Astrocyte (in vitro differentiated cells and primary cell): ENCODE results near the gene SLC25A48. TPM values are rescaled to one million over a fixed set of nuclear protein-coding genes. Genes with fewer than 3 reads are reported as not detected.

Experiments used
- DNase-seq: peaks from one replicate; pipeline ENCODE4 v3.0.0-alpha.2; 2010; ENCODE audit warnings: low read depth
- FAIRE-seq: peaks from 2 replicates; lab custom pipeline; 2011; peaks lifted over from hg19 to GRCh38; lab: Jason Lieb, UNC
- H2AFZ ChIP-seq: 2 replicates; pipeline ENCODE4 v1.6.0; 2012; ENCODE audit warnings: low read depth, low read length, inconsistent platforms
- H3K27ac ChIP-seq: 2 replicates; pipeline ENCODE4 v1.5.1; 2011; ENCODE audit warnings: low read depth, low read length, inconsistent platforms
- H3K27me3 ChIP-seq: 2 replicates; pipeline ENCODE4 v1.6.0; 2011; ENCODE audit warnings: low read length, inconsistent platforms; ENCODE audit not compliant: insufficient read depth
- H3K36me3 ChIP-seq: 2 replicates; pipeline ENCODE4 v1.5.1; 2011; ENCODE audit warnings: low read length, inconsistent platforms; ENCODE audit not compliant: insufficient read depth
- H3K4me1 ChIP-seq: 2 replicates; pipeline ENCODE4 v1.5.1; 2011; ENCODE audit warnings: low read length, inconsistent platforms; ENCODE audit not compliant: insufficient read depth
- H3K4me2 ChIP-seq: 2 replicates; pipeline ENCODE4 v1.6.0; 2012; ENCODE audit warnings: low read length, inconsistent platforms
- H3K4me3 ChIP-seq: 2 replicates; pipeline ENCODE4 v1.5.1; 2011; ENCODE audit warnings: low read depth, mild to moderate bottlenecking, low read length, inconsistent platforms; ENCODE audit not compliant: insufficient read depth
- H3K79me2 ChIP-seq: 2 replicates; pipeline ENCODE4 v1.6.0; 2012; ENCODE audit warnings: mild to moderate bottlenecking, low read length, inconsistent platforms; ENCODE audit not compliant: insufficient read depth
- H3K9ac ChIP-seq: 2 replicates; pipeline ENCODE4 v1.6.0; 2012; ENCODE audit warnings: mild to moderate bottlenecking, low read length, inconsistent platforms
- H3K9me3 ChIP-seq: 2 replicates; pipeline ENCODE4 v1.5.1; 2012; ENCODE audit warnings: low read depth, mild to moderate bottlenecking, low read length, inconsistent platforms; ENCODE audit not compliant: insufficient read depth
- H4K20me1 ChIP-seq: 2 replicates; pipeline ENCODE4 v1.6.0; 2012; ENCODE audit warnings: low read length, inconsistent platforms; ENCODE audit not compliant: insufficient read depth
- H3K27ac Mint-ChIP-seq: one replicate; pipeline ENCODE4 v1.8.0; 2021; ENCODE audit warnings: mild to moderate bottlenecking, mixed read lengths; ENCODE audit not compliant: unreplicated experiment
- H3K27me3 Mint-ChIP-seq: one replicate; pipeline ENCODE4 v1.8.0; 2021; ENCODE audit warnings: low read depth, mixed read lengths; ENCODE audit not compliant: unreplicated experiment
- H3K36me3 Mint-ChIP-seq: one replicate; pipeline ENCODE4 v1.8.0; 2021; ENCODE audit warnings: low read depth, mixed read lengths; ENCODE audit not compliant: unreplicated experiment
- H3K4me1 Mint-ChIP-seq: one replicate; pipeline ENCODE4 v1.8.0; 2021; ENCODE audit warnings: low read depth, mixed read lengths; ENCODE audit not compliant: unreplicated experiment
- H3K4me3 Mint-ChIP-seq: one replicate; pipeline ENCODE4 v1.8.0; 2021; ENCODE audit warnings: mild to moderate bottlenecking, moderate library complexity, mixed read lengths; ENCODE audit not compliant: unreplicated experiment
- H3K9me3 Mint-ChIP-seq: one replicate; pipeline ENCODE4 v1.8.0; 2021; ENCODE audit warnings: mild to moderate bottlenecking, mixed read lengths; ENCODE audit not compliant: unreplicated experiment
- CTCF ChIP-seq: IDR thresholded peaks from 2 replicates; pipeline ENCODE4 v1.5.1; 2011; ENCODE audit warnings: low read depth, mild to moderate bottlenecking, inconsistent platforms, low read length, moderate library complexity; ENCODE audit not compliant: insufficient read depth
- EZH2 ChIP-seq: IDR thresholded peaks from 2 replicates; pipeline ENCODE4 v1.6.1; 2012; ENCODE audit warnings: mild to moderate bottlenecking, low read length, inconsistent platforms; ENCODE audit not compliant: insufficient read depth
- total RNA-seq: library from RNA; stranded (reverse); gene quantifications from 2 replicates; pipeline ENCODE4 v1.2.1, GENCODE V29; 2021

The SLC25A48 gene
- total RNA-seq, 1 donor from 2014 or later: not detected

DNA sequence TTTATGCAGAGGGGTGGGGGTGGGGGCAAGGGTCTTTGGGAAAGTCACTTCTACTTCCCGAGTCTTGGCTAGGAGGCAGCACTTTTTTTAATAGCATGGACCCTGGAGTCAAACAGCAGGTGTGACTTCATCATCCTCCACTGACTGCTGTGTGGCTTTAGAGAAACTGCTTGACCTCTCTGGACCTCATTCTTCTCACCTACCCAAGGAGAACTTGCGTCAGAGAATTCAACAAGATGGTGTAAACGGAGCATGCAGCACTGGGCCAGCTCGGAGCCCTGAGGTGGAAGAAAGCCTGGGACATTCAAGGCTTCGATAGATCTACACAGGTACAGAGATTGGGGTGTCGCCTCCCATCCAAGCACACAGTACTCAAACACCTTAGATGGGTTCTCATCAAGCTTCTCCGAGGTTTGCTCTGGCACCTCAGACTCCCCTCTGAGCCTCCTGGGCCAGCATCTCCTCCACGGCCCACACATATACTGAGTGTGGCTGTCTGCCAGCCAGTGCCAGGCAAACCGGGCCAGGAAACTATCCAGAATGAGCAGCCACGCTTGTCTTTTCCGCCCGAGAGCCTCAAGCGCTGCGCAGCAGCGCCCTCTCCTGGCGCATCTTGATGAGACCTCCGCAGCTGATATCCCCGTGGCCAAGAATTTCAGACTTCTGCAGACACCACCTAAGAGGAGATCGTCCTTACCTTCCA, 4.6 kb upstream of the SLC25A48 start:
- peaks cover 85% of the 10 kb centered on the region for H3K27me3 Mint-ChIP-seq
- peaks cover 2% of the 10 kb centered on the region for H3K9me3 Mint-ChIP-seq
- H2AFZ ChIP-seq: no peak overlapping the region
- no peaks in the 10 kb centered on the region for H3K36me3 ChIP-seq
- no peak overlapping the region for H3K27ac ChIP-seq
- no peak for FAIRE-seq
- H4K20me1 ChIP-seq: peaks cover 2% of the 10 kb centered on the region
- H3K4me2 ChIP-seq: no peak overlapping the region
- DNase-seq: peak; percentile 8
- H3K79me2 ChIP-seq: no peaks in the 10 kb centered on the region
- peak; percentile 89 for TF ChIP-seq CTCF
- TF ChIP-seq EZH2: no peak
- H3K4me3 Mint-ChIP-seq: no peak overlapping the region
- peaks cover 34% of the 10 kb centered on the region for H3K27me3 ChIP-seq
- no peak overlapping the region for H3K4me3 ChIP-seq
- no peak overlapping the region for H3K9ac ChIP-seq
- no peaks in the 10 kb centered on the region for H3K9me3 ChIP-seq
- no peaks in the 10 kb centered on the region for H3K36me3 Mint-ChIP-seq
- H3K4me1 Mint-ChIP-seq: no peaks in the 10 kb centered on the region
- H3K27ac Mint-ChIP-seq: no peak overlapping the region
- peaks cover 4% of the 10 kb centered on the region for H3K4me1 ChIP-seq

- no peak overlapping the region for H3K27ac Mint-ChIP-seq
- Histone ChIP-seq H3K9ac (no peak overlapping the region), H3K27ac (no peak overlapping the region), H3K4me2 (no peak overlapping the region), H3K36me3 (no peaks in the 10 kb centered on the region), H3K27me3 (peaks cover 39% of the 10 kb centered on the region), H3K4me3 (no peak overlapping the region), H3K4me1 (peaks cover 8% of the 10 kb centered on the region), H2AFZ (no peak overlapping the region), H4K20me1 (peaks cover 2% of the 10 kb centered on the region), H3K79me2 (no peaks in the 10 kb centered on the region), H3K9me3 (no peaks in the 10 kb centered on the region)
- DNase-seq (no peak), FAIRE-seq (no peak)
- TF ChIP-seq CTCF (no peak), EZH2 (no peak)
- no peak overlapping the region for H3K4me3 Mint-ChIP-seq
- no peaks in the 10 kb centered on the region for H3K4me1 Mint-ChIP-seq
- no peaks in the 10 kb centered on the region for H3K36me3 Mint-ChIP-seq
- peaks cover 2% of the 10 kb centered on the region for H3K9me3 Mint-ChIP-seq
- H3K27me3 Mint-ChIP-seq: peaks cover 90% of the 10 kb centered on the region
Measured at GRCh38 chr5:135830384-135830700, 4.1 kb upstream of the SLC25A48 start.

- peaks cover 2% of the 10 kb centered on the region for H3K9me3 Mint-ChIP-seq
- no peak overlapping the region for H3K4me3 Mint-ChIP-seq
- FAIRE-seq (no peak), DNase-seq (no peak)
- H3K36me3 ChIP-seq: no peaks in the 10 kb centered on the region
- no peak overlapping the region for H2AFZ ChIP-seq
- no peaks in the 10 kb centered on the region for H3K79me2 ChIP-seq
- H3K36me3 Mint-ChIP-seq: no peaks in the 10 kb centered on the region
- peaks cover 44% of the 10 kb centered on the region for H3K27me3 ChIP-seq
- H3K4me3 ChIP-seq: no peak overlapping the region
- no peaks in the 10 kb centered on the region for H3K9me3 ChIP-seq
- H3K4me1 ChIP-seq: peaks cover 8% of the 10 kb centered on the region
- no peaks in the 10 kb centered on the region for H3K4me1 Mint-ChIP-seq
- H3K27ac Mint-ChIP-seq: no peak overlapping the region
- no peak overlapping the region for H3K4me2 ChIP-seq
- peaks cover 93% of the 10 kb centered on the region for H3K27me3 Mint-ChIP-seq
- H3K9ac ChIP-seq: no peak overlapping the region
- no peak for TF ChIP-seq CTCF
- TF ChIP-seq EZH2: no peak
- H3K27ac ChIP-seq: no peak overlapping the region
- H4K20me1 ChIP-seq: peaks cover 2% of the 10 kb centered on the region
Measured at GRCh38 chr5:135830876-135831275, 3.6 kb upstream of the SLC25A48 start.
